Naive B cell (primary cell): ENCODE measurements around the gene ALK. TPM values are rescaled to one million over a fixed set of nuclear protein-coding genes. Genes with fewer than 3 reads are reported as not detected.

Source experiments
- ATAC-seq, 2 donors: fragments of 150-1000 bp; cut with Tn5 transposase; 2 replicates each; pipeline ENCODE4 v1.10.0; 2021; ENCODE audit warnings: low read depth in 2 of 2, mild to moderate bottlenecking in 2 of 2, moderate library complexity in 2 of 2
- DNase-seq: peaks from one replicate; pipeline ENCODE4 v3.0.0; 2022
- H3K27ac Mint-ChIP-seq, 6 donors: one replicate each; pipeline ENCODE4 v1.8.0; 2020 to 2022; ENCODE audit warnings: mild to moderate bottlenecking in 6 of 6, mixed read lengths in 6 of 6, moderate library complexity in 5 of 6, inconsistent platforms in 2 of 6
- H3K27me3 Mint-ChIP-seq, 3 donors: one replicate each; pipeline ENCODE4 v1.8.0; 2021 to 2022; ENCODE audit warnings: mixed read lengths in 3 of 3, mild to moderate bottlenecking in 1 of 3
- H3K36me3 Mint-ChIP-seq, 2 donors: one replicate each; pipeline ENCODE4 v1.8.0; 2020 to 2022; ENCODE audit warnings: mixed read lengths in 2 of 2, inconsistent platforms in 1 of 2, mild to moderate bottlenecking in 1 of 2
- H3K4me1 Mint-ChIP-seq, 3 donors: one replicate each; pipeline ENCODE4 v1.8.0; 2020 to 2022; ENCODE audit warnings: mixed read lengths in 3 of 3, inconsistent platforms in 1 of 3, mild to moderate bottlenecking in 1 of 3, moderate library complexity in 1 of 3
- H3K4me3 Mint-ChIP-seq, 8 donors: one replicate each; pipeline ENCODE4 v1.8.0; 2020 to 2022; ENCODE audit warnings: mild to moderate bottlenecking in 8 of 8, mixed read lengths in 8 of 8, moderate library complexity in 8 of 8, inconsistent platforms in 2 of 8
- H3K9me3 Mint-ChIP-seq, 7 donors: one replicate each; pipeline ENCODE4 v1.8.0; 2020 to 2022; ENCODE audit warnings: mixed read lengths in 7 of 7, mild to moderate bottlenecking in 5 of 7, inconsistent platforms in 2 of 7, moderate library complexity in 1 of 7
- polyA plus RNA-seq, 6 donors: library from polyadenylated mRNA; unstranded; fragments of 300-500 nt; fragmentation: Illumina TruSeq; gene quantifications; one replicate each; pipeline ENCODE4 v1.2.3, GENCODE V29; 2021; ENCODE audit warnings: low read depth in 6 of 6

Gene ALK
- polyA plus RNA-seq, 6 donors from 2014 or later = not detected

- ATAC-seq = no peak
- no peaks in the 10 kb centered on the region for H3K4me1 Mint-ChIP-seq
- no peak for DNase-seq
- peaks cover 0 to 16% (median 4%) of the 10 kb centered on the region in 3 donors for H3K27me3 Mint-ChIP-seq
- H3K36me3 Mint-ChIP-seq = no peaks in the 10 kb centered on the region
- H3K27ac Mint-ChIP-seq = no peak overlapping the region
- peaks cover 0 to 6% (median 0%) of the 10 kb centered on the region in 7 donors for H3K9me3 Mint-ChIP-seq
- H3K4me3 Mint-ChIP-seq = no peak overlapping the region
These were observed 544.8 kb downstream of the ALK start for GRCh38 chr2:29376541-29376940.

DNA sequence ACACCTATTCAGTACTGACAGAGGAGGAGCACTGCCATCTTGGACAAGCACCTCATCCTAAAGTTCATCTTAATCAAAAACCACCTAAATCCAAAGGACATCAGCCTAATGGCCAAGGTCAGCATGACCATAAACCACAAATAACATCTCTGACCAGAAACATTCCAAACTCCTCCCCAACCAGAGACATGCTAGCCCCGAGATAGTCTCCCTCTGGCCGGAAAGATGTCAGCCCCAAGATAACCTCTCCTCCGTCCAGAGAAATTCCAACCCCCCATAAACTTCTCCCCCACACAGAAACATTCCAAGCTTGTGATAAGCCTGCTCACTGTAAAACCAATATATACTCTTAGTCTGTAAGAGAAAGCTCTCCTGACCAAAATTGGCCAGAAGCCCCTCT lies 545.5 kb downstream of the ALK start:
- H3K4me1 Mint-ChIP-seq = no peaks in the 10 kb centered on the region
- DNase-seq = no peak
- peaks cover 0 to 17% (median 4%) of the 10 kb centered on the region in 3 donors for H3K27me3 Mint-ChIP-seq
- peaks cover 0 to 6% (median 0%) of the 10 kb centered on the region in 7 donors for H3K9me3 Mint-ChIP-seq
- H3K36me3 Mint-ChIP-seq = no peaks in the 10 kb centered on the region
- H3K27ac Mint-ChIP-seq = no peak overlapping the region
- ATAC-seq = no peak
- H3K4me3 Mint-ChIP-seq = no peak overlapping the region

DNA sequence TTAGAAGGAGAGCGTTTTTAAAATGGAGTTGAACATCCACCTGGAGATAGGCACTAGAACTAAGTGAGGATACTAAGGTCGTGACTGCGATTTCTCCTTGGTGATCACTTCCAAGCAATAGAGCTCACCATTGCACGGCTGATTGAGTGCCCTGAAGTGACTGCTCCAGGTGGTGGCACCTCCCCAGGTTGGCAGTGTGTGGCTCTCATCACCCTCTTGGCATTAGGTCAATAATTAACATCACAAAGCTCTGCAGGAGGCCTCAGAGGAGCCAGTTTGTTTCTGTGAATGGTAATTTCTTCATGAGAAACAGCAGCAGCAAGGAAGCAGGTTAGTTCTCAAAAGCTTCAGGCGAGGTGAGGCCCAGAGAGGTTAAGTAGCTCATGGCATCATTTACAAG lies 546.6 kb downstream of the ALK start:
- H3K36me3 Mint-ChIP-seq = no peaks in the 10 kb centered on the region
- H3K9me3 Mint-ChIP-seq = peaks cover 0 to 5% (median 0%) of the 10 kb centered on the region in 7 donors
- no peak for ATAC-seq
- no peak for DNase-seq
- no peaks in the 10 kb centered on the region for H3K4me1 Mint-ChIP-seq
- H3K4me3 Mint-ChIP-seq = no peak overlapping the region
- H3K27ac Mint-ChIP-seq = no peak overlapping the region
- peaks cover 4 to 24% (median 11%) of the 10 kb centered on the region in 3 donors for H3K27me3 Mint-ChIP-seq

GRCh38 chr2:29373870-29374269 lies 547.5 kb downstream of the ALK start:
- H3K27ac Mint-ChIP-seq = no peak overlapping the region
- H3K4me1 Mint-ChIP-seq = no peaks in the 10 kb centered on the region
- ATAC-seq = no peak
- DNase-seq = no peak
- H3K27me3 Mint-ChIP-seq = peaks cover 13 to 21% (median 13%) of the 10 kb centered on the region in 3 donors
- peaks cover 0 to 4% (median 0%) of the 10 kb centered on the region in 7 donors for H3K9me3 Mint-ChIP-seq
- no peak overlapping the region for H3K4me3 Mint-ChIP-seq
- no peaks in the 10 kb centered on the region for H3K36me3 Mint-ChIP-seq

DNA sequence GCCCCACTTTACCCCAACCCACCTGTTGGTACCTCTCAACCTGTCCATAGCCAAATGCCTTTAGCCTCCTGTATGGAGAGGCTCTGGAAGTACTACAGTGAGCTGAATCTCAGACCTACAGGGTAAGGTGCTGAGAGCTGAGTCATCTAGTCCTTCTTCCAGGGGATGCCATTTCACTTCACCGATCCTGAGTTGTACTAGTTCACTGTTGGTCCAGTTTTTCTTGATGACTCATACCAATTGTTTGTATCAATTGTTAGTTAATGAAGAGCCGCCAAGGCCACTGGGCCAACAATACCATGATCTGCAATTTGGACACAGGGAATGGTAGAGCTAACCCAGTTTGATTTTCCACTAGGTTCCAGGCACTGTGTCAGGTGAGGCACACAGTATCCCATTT lies 549.2 kb downstream of the ALK start:
- Mint-ChIP-seq H3K9me3 (peaks cover 0 to 4% (median 0%) of the 10 kb centered on the region in 7 donors), H3K4me1 (no peaks in the 10 kb centered on the region)

GRCh38 chr2:29370581-29371125 lies 550.7 kb downstream of the ALK start:
- H3K4me1 Mint-ChIP-seq = no peaks in the 10 kb centered on the region
- H3K4me3 Mint-ChIP-seq = peak overlapping the region in 1 of 8 donors; percentile 59
- ATAC-seq (no peak), DNase-seq (no peak)
- H3K27ac Mint-ChIP-seq = no peak overlapping the region
- H3K27me3 Mint-ChIP-seq = peaks cover 16 to 26% (median 21%) of the 10 kb centered on the region in 3 donors
- peaks cover 0 to 4% (median 0%) of the 10 kb centered on the region in 7 donors for H3K9me3 Mint-ChIP-seq
- H3K36me3 Mint-ChIP-seq = no peaks in the 10 kb centered on the region

More for the DNA sequence above, 549.2 kb downstream of the ALK start:
- DNase-seq (no peak), ATAC-seq (no peak)
- H3K27me3 Mint-ChIP-seq = peaks cover 16 to 21% (median 19%) of the 10 kb centered on the region in 3 donors
- H3K36me3 Mint-ChIP-seq = no peaks in the 10 kb centered on the region
- H3K27ac Mint-ChIP-seq = no peak overlapping the region
- no peak overlapping the region for H3K4me3 Mint-ChIP-seq

DNA sequence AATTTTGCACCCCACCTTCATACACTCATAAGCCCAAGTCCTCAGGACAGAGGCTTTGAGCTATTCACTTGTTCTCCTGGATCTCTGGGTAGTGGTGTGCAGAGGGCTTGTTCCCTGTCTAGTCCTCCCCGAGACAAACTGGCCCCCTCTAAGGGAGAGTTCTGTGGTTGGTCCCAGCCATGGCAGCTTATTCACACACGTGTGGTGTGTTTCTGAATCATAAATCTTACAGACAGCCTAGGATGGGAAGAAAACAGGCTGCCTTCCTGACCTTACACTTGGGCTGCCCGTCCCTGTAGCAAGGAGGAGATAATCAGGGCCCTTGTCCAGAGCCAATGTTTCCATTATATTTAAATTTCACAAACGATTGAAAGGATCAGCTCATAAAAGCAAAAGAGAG lies 551.2 kb downstream of the ALK start:
- H3K27ac Mint-ChIP-seq = no peak overlapping the region
- DNase-seq = no peak
- H3K4me1 Mint-ChIP-seq = no peaks in the 10 kb centered on the region
- H3K9me3 Mint-ChIP-seq = peaks cover 0 to 4% (median 0%) of the 10 kb centered on the region in 7 donors
- no peaks in the 10 kb centered on the region for H3K36me3 Mint-ChIP-seq
- no peak for ATAC-seq
- H3K4me3 Mint-ChIP-seq = peak overlapping the region in 1 of 8 donors; percentile 14
- H3K27me3 Mint-ChIP-seq = peaks cover 15 to 26% (median 21%) of the 10 kb centered on the region in 3 donors

DNA sequence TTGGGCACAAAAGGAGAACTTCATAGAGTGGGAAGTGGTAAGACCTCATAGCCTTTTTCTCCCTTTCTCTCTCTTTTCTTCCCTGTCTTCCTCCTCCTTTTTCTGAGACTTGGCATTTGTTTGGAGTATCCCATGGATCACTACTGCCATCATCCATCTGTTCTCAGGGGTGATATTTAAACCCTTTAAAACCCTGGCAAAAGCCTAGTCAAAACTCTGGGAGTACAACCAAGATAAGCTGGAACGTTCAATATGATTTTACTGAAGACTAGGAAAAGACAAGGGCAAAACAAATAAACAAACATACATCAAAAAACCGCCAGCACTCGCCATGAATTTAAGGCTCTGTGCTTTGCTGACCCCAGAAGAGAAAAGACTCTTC lies 552.7 kb downstream of the ALK start:
- Mint-ChIP-seq H3K9me3 (peaks cover 0 to 4% (median 0%) of the 10 kb centered on the region in 7 donors), H3K4me3 (no peak overlapping the region), H3K27ac (no peak overlapping the region), H3K36me3 (no peaks in the 10 kb centered on the region), H3K27me3 (peaks cover 15 to 31% (median 18%) of the 10 kb centered on the region in 3 donors), H3K4me1 (no peaks in the 10 kb centered on the region)
- ATAC-seq (no peak), DNase-seq (no peak)

GRCh38 chr2:29367986-29368658 lies 553.3 kb downstream of the ALK start:
- H3K4me3 Mint-ChIP-seq = no peak overlapping the region
- no peaks in the 10 kb centered on the region for H3K36me3 Mint-ChIP-seq
- ATAC-seq (no peak), DNase-seq (no peak)
- H3K27ac Mint-ChIP-seq = no peak overlapping the region
- H3K4me1 Mint-ChIP-seq = no peaks in the 10 kb centered on the region
- H3K27me3 Mint-ChIP-seq = peaks cover 16 to 33% (median 22%) of the 10 kb centered on the region in 3 donors
- H3K9me3 Mint-ChIP-seq = peaks cover 0 to 4% (median 0%) of the 10 kb centered on the region in 7 donors

GRCh38 chr2:29363111-29363510 lies 558.3 kb downstream of the ALK start:
- H3K27me3 Mint-ChIP-seq = peaks cover 13 to 24% (median 20%) of the 10 kb centered on the region in 3 donors
- no peaks in the 10 kb centered on the region for H3K4me1 Mint-ChIP-seq
- H3K27ac Mint-ChIP-seq = no peak overlapping the region
- DNase-seq (no peak), ATAC-seq (no peak)
- peaks cover 0 to 4% (median 0%) of the 10 kb centered on the region in 7 donors for H3K9me3 Mint-ChIP-seq
- H3K4me3 Mint-ChIP-seq = no peak overlapping the region
- H3K36me3 Mint-ChIP-seq = no peaks in the 10 kb centered on the region

GRCh38 chr2:29361231-29361630 lies 560.2 kb downstream of the ALK start:
- DNase-seq = no peak
- H3K27ac Mint-ChIP-seq = no peak overlapping the region
- no peaks in the 10 kb centered on the region for H3K4me1 Mint-ChIP-seq
- no peaks in the 10 kb centered on the region for H3K36me3 Mint-ChIP-seq
- peaks cover 7 to 29% (median 20%) of the 10 kb centered on the region in 3 donors for H3K27me3 Mint-ChIP-seq
- H3K9me3 Mint-ChIP-seq = peaks cover 0 to 4% (median 0%) of the 10 kb centered on the region in 7 donors
- H3K4me3 Mint-ChIP-seq = no peak overlapping the region
- no peak for ATAC-seq

- H3K4me3 Mint-ChIP-seq = no peak overlapping the region
- DNase-seq = no peak
- no peaks in the 10 kb centered on the region for H3K9me3 Mint-ChIP-seq
- H3K27ac Mint-ChIP-seq = no peak overlapping the region
- no peaks in the 10 kb centered on the region for H3K4me1 Mint-ChIP-seq
- no peaks in the 10 kb centered on the region for H3K36me3 Mint-ChIP-seq
- ATAC-seq = no peak
- H3K27me3 Mint-ChIP-seq = peaks cover 7 to 29% (median 14%) of the 10 kb centered on the region in 3 donors
These were observed 561.2 kb downstream of the ALK start for GRCh38 chr2:29360016-29360784.

DNA sequence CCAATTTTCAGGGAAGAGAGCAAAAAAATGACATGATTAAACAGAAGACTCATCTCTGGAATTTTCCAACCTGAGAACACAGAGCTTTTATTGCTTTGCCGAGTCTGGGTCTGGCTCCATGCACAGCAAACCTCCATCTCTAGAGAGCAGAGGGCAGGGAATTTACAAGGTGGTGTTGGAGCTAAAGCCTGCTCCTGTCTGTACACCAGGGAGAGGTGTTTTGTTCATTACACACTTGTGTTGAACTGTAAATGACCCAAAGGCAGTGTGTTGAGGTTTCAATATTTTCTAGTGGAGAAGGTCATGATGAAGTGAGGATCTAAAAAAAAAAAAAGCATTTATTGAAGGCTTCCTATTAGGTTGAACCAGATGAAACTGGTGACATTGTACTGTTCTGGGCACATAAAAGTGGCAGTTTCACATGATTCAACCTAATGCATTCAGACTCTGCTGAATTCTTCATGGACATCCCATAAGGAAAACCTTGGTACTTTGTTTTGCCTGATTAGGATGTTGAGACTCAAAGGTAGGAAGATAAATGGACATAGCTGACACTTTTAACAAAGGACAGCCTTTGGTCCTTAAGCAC lies 567.9 kb downstream of the ALK start:
- Mint-ChIP-seq H3K9me3 (no peaks in the 10 kb centered on the region), H3K36me3 (no peaks in the 10 kb centered on the region), H3K4me3 (no peak overlapping the region), H3K27me3 (peaks cover 3 to 15% (median 14%) of the 10 kb centered on the region in 3 donors), H3K27ac (no peak overlapping the region), H3K4me1 (no peaks in the 10 kb centered on the region)
- ATAC-seq (no peak), DNase-seq (no peak)
